BLaER1 treated with 17β-estradiol and CSF1 and Interleukin-3, amounts not matched to agents 10 nM and 100 nM (cell line): ENCODE measurements around the gene ZNF804A.

ENCODE experiments used
- H3K27ac ChIP-seq, 11 experiments: shearing (Covaris generic); formaldehyde crosslinking; 2 replicates each; pipeline ENCODE4 v1.8.1; 2022
- H3K27me3 ChIP-seq, 11 experiments: shearing (Covaris generic); formaldehyde crosslinking; 2 replicates each; pipeline ENCODE4 v1.8.1; 2022
- H3K36me3 ChIP-seq, 11 experiments: shearing (Covaris generic); formaldehyde crosslinking; 2 replicates each; pipeline ENCODE4 v1.8.1; 2022
- H3K4me1 ChIP-seq, 10 experiments: shearing (Covaris generic); formaldehyde crosslinking; 2 replicates each; pipeline ENCODE4 v1.8.1; 2022
- H3K4me2 ChIP-seq, 11 experiments: shearing (Covaris generic); formaldehyde crosslinking; 2 replicates each; pipeline ENCODE4 v1.8.1; 2022
- H3K4me3 ChIP-seq, 10 experiments: shearing (Covaris generic); formaldehyde crosslinking; 2 replicates each; pipeline ENCODE4 v1.8.1; 2022
- H3K9ac ChIP-seq, 11 experiments: shearing (Covaris generic); formaldehyde crosslinking; 2 replicates each; pipeline ENCODE4 v1.8.1; 2022
- H3K9me3 ChIP-seq, 11 experiments: shearing (Covaris generic); formaldehyde crosslinking; replicated peaks in 1 of 11; 2 replicates each; pipeline ENCODE4 v1.8.1; 2022
- H4K20me1 ChIP-seq, 11 experiments: shearing (Covaris generic); formaldehyde crosslinking; 2 replicates each; pipeline ENCODE4 v1.8.1; 2022
- Cebpa-rat ChIP-seq, 11 experiments: shearing (Covaris generic); IDR thresholded peaks; 2 replicates each; pipeline ENCODE4 v1.8.1; 2022

ZNF804A gene

DNA sequence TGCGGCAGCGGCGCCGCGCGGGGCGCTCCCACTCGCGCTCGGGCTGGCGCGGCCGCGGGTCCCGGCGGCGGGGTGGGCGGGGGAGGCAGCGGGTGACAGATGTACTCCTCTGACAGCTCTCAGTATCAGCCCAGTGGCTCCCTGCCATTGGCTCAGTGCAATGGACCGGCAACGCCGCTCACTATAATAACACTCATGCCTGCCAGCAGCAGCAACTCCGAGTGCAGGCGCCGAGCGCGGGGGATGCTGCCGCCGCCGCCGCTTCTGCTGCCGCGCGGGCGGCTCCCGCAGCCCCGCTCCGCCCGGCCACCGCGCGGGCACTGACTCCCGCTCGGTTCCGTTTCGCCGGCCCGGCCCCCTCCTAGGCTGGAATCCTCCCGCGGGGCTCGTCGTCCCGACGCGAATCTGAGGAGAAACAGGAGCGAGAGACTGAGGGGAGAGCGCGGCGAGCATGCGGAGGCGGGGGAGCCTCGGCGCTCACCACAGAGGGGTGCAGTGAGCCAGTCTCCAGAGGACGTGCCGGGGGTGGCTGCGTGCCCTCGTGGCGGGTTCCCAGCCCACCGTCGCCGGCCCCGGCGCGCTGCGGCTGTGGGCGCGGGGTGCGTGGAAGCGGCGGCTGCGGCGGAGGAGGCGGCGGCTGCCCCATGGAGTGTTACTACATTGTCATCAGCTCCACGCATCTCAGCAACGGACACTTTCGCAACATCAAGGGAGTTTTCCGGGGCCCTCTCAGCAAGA is at the start of gene ZNF804A:
TSS of gene ZNF804A (plus strand) at position 214 of the 738 bp plus-strand sequence. CDS start at position 645, 431 bp downstream.
- Histone ChIP-seq H4K20me1 (no peaks in the 10 kb centered on the region), H3K9ac (peak within 1 kb of the TSS in 6 of 11 experiments; percentile 13 to 67 (median 38); a peak in 3 of 22 replicates), H3K36me3 (no peaks in the 10 kb centered on the region), H3K27me3 (no peaks in the 10 kb centered on the region), H3K9me3 (peaks cover 9 to 24% (median 21%) of the 10 kb centered on the region in 11 experiments), H3K4me1 (peaks cover 0 to 27% (median 9%) of the 10 kb centered on the region in 10 experiments; a peak in 10 of 20 replicates), H3K4me2 (peak within 1 kb of the TSS in 5 of 11 experiments; percentile 43 to 63 (median 56); a peak in 9 of 22 replicates), H3K27ac (peak within 1 kb of the TSS in 8 of 11 experiments; percentile 65 to 82 (median 78); a peak in 17 of 22 replicates), H3K4me3 (0 out of 20 replicates have a peak within 1 kb of the TSS, but pooled peaks of 1 of the 10 experiments have one; percentile 15)
- no peak for TF ChIP-seq Cebpa-rat (IDR thresholded peaks at IDR 0.05)

DNA sequence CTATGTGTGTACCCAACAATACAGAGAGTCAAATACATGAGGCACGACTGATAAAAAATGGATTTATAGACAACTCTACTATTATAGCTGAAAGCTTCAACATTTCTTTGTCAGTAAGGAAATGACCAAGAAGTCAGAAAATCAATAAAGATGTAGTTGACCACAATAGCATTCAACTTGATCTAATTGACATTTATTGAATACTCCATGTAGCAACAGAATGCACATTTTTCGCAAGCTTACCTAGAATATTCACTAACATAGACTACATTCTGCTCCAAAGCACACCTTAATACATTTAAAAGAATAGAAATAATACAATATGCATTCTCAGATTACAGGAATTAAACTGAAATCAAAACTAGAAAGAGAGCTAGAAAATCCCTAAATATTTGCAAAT is 49.2 kb upstream of the ZNF804A start:
- Histone ChIP-seq H3K36me3 (no peaks in the 10 kb centered on the region), H3K9ac (no peak overlapping the region)
- no peak for TF ChIP-seq Cebpa-rat (IDR thresholded peaks at IDR 0.05)

DNA sequence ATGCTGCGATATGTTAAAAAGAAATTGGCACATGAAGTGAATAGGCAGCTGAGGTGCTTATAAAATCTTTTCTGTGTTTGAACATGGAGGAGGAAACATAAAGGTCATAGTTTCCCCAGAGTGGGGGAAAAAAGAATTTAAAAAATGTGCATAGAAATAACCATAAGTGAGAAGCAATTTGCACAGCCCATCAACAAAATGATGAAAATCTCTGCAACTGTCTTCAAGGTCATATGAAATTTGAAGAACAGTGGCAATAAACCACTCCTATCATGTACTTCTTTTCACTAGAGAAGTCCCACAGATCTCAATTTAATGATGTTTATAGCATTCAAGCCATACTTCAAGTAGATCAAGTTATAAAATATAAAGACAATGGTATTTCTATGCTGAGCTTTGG is 46.7 kb upstream of the ZNF804A start:
- H3K36me3 ChIP-seq, result no peaks in the 10 kb centered on the region
- H3K9ac ChIP-seq, result no peak overlapping the region
- H3K4me2 ChIP-seq, result no peak overlapping the region
- no peak overlapping the region for H3K4me3 ChIP-seq
- no peaks in the 10 kb centered on the region for H3K9me3 ChIP-seq
- no peak overlapping the region for H3K27ac ChIP-seq
- H3K27me3 ChIP-seq, result no peaks in the 10 kb centered on the region
- H4K20me1 ChIP-seq, result no peaks in the 10 kb centered on the region
- TF ChIP-seq Cebpa-rat (IDR thresholded peaks at IDR 0.05), result no peak
- no peaks in the 10 kb centered on the region for H3K4me1 ChIP-seq

More for the DNA sequence above, 49.2 kb upstream of the ZNF804A start:
- Histone ChIP-seq H3K27me3 (no peaks in the 10 kb centered on the region), H3K4me2 (no peak overlapping the region), H3K4me1 (no peaks in the 10 kb centered on the region), H3K27ac (no peak overlapping the region), H3K4me3 (no peak overlapping the region), H3K9me3 (no peaks in the 10 kb centered on the region), H4K20me1 (no peaks in the 10 kb centered on the region)

DNA sequence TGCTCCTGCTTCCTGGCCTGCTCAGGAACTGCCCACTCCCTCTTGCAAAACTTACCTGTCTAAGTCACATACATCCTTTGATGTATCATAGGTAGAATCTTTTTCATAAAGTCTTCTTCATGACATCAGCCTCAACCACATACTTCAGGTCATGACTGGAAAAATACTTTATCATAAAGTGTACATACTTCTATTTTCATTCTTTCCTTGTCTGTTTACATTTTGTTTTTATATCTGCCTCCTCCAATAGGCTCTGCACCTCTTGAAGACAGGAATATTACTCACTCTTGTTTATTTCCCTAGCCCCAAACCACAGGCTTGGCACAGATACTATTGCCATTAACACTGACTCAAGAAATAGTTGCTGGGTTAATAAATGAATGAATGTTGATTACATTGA is 43.6 kb upstream of the ZNF804A start:
- H3K9me3 ChIP-seq, result no peaks in the 10 kb centered on the region
- H3K36me3 ChIP-seq, result no peaks in the 10 kb centered on the region
- no peak overlapping the region for H3K4me3 ChIP-seq
- no peak overlapping the region for H3K27ac ChIP-seq
- H3K27me3 ChIP-seq, result no peaks in the 10 kb centered on the region
- H4K20me1 ChIP-seq, result no peaks in the 10 kb centered on the region
- H3K9ac ChIP-seq, result no peak overlapping the region
- H3K4me2 ChIP-seq, result no peak overlapping the region
- no peak for TF ChIP-seq Cebpa-rat (IDR thresholded peaks at IDR 0.05)
- H3K4me1 ChIP-seq, result no peaks in the 10 kb centered on the region

DNA sequence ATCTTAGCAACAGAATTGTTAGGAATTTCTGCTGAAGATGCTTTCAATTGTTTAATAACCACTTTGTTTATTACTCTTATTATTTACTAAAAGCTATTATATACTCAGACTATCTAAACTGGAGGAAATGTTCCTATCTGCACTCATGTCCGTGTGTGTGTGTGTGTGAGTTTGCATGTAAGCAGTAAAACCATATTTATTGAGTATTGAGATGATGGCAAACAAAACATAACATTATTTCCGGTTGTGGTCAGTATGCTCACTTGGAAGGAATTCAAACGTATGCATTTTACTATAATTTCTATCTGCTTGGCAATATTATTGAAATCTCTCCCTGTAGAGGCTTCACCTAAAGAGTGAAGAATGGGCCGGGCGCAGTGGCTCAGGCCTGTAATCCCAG is 43.0 kb upstream of the ZNF804A start:
- no peak overlapping the region for H3K27ac ChIP-seq
- no peaks in the 10 kb centered on the region for H3K4me1 ChIP-seq
- H3K4me3 ChIP-seq, result no peak overlapping the region
- no peak for TF ChIP-seq Cebpa-rat (IDR thresholded peaks at IDR 0.05)
- no peaks in the 10 kb centered on the region for H3K36me3 ChIP-seq
- no peaks in the 10 kb centered on the region for H4K20me1 ChIP-seq
- H3K9me3 ChIP-seq, result peaks cover 0 to under 1% (median 0%) of the 10 kb centered on the region in 11 experiments; a peak in 1 of 22 replicates
- H3K9ac ChIP-seq, result no peak overlapping the region
- no peaks in the 10 kb centered on the region for H3K27me3 ChIP-seq
- H3K4me2 ChIP-seq, result no peak overlapping the region

DNA sequence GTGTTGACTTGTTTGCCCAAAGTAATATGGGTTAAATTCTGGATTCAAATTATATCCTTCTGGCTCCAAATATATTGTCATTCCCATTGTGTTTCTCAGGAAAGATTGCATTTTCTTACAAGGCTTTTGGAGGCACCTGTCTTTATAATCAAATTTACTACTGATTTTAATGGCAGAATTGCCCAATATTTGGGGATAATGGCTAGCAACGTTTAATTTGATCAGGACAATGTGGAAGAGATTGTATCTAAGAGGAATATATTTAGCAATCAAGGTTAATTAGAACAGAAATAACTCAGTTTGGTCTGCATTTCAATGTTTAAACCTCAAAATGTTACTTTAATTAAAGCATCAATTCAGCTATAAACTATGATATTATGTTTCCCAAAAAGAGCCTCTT is 41.7 kb upstream of the ZNF804A start:
- Histone ChIP-seq H3K4me1 (peaks cover 0 to 2% (median 0%) of the 10 kb centered on the region in 10 experiments; a peak in 4 of 20 replicates), H3K27me3 (no peaks in the 10 kb centered on the region), H3K9ac (no peak overlapping the region), H4K20me1 (no peaks in the 10 kb centered on the region), H3K4me3 (no peak overlapping the region), H3K9me3 (peaks cover 0 to 6% (median 0%) of the 10 kb centered on the region in 11 experiments; a peak in 1 of 22 replicates), H3K27ac (no peak overlapping the region), H3K36me3 (no peaks in the 10 kb centered on the region), H3K4me2 (no peak overlapping the region)
- no peak for TF ChIP-seq Cebpa-rat (IDR thresholded peaks at IDR 0.05)

DNA sequence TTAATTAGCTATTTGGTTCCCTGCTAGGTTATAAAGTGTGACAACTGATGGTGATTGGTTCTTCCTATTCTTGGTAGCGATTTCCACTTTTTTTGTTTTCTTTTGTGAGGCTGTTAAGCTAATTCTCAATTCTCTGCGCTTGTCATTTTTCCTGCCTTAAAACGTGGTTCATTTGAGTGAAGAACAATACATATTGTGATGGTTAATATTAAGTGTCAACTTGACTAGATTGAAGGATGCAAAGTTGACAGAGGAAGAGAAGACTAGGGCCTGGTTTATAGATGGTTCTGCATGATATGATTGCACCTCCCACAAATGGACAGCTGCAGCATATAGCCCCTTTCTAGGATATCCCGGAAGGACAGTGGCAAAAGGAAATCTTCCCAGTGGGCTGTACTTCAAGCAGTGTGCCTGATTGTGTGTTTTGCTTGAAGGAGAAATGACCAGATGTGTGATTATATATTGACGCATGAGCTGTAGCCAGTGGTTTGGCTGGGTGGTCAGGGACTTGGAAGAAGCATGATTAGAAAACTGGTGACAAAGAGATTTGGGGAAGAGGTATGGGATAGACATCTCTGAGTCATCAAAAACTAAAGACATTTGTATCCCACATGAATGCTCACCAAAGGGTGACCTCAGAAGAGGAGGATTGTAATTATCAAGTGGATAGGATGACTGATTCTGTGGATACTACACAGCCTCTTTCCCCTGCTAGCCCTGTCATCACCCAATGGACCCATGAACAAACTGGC is 39.4 kb upstream of the ZNF804A start:
- Histone ChIP-seq H3K4me3 (no peak overlapping the region), H3K27me3 (no peaks in the 10 kb centered on the region), H3K4me2 (no peak overlapping the region), H3K4me1 (peaks cover 0 to 18% (median 0%) of the 10 kb centered on the region in 10 experiments; a peak in 8 of 20 replicates), H3K9me3 (peaks cover 0 to 6% (median 0%) of the 10 kb centered on the region in 11 experiments; a peak in 1 of 22 replicates), H4K20me1 (no peaks in the 10 kb centered on the region), H3K27ac (no peak overlapping the region), H3K9ac (no peak overlapping the region), H3K36me3 (no peaks in the 10 kb centered on the region)
- no peak for TF ChIP-seq Cebpa-rat (IDR thresholded peaks at IDR 0.05)

DNA sequence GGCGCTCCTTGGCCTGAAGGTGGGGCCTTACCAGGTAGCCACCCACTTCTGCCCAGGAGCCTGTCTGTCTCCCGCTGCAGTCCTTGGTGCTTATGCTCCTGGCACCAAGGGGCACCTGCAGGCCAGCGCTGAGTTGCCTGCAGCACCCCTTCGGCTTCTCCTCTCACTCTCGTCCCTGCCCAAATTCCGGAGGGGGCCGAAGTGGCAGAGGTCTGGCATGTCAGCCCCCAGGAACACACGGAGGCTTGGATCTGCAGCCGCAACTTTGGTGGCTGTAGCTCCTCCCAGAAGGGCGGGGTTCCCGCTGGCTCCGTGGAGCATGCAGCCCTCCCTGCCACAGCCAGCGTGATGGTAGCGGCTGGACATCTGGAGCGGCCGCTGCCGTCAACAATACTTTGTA is 37.7 kb upstream of the ZNF804A start:
- no peak for TF ChIP-seq Cebpa-rat (IDR thresholded peaks at IDR 0.05)
- H3K36me3 ChIP-seq, result no peaks in the 10 kb centered on the region
- no peak overlapping the region for H3K27ac ChIP-seq
- no peaks in the 10 kb centered on the region for H3K27me3 ChIP-seq
- no peak overlapping the region for H3K4me2 ChIP-seq
- H3K9me3 ChIP-seq, result peaks cover 0 to 6% (median 0%) of the 10 kb centered on the region in 11 experiments; a peak in 1 of 22 replicates
- no peaks in the 10 kb centered on the region for H4K20me1 ChIP-seq
- peaks cover 0 to 18% (median 0%) of the 10 kb centered on the region in 10 experiments; a peak in 8 of 20 replicates for H3K4me1 ChIP-seq
- no peak overlapping the region for H3K4me3 ChIP-seq
- no peak overlapping the region for H3K9ac ChIP-seq

DNA sequence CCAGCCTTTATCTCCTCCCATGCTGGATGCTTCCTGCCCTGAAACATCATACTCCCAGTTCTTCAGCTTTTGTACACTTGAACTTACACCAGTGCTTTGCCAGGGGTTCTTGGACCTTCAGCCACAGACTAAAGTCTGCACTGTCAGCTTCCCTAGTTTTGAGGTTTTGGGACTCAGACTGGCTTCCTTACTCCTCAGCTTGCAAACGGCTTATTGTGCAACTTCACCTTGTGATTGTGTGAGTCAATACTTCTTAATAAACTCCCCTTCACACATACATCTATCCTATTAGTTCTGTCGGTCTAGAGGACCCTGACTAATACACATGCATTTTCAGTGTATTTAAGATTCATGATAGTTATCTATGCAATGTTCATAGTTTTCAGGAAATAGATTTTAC is 35.8 kb upstream of the ZNF804A start:
- Histone ChIP-seq H3K4me3 (no peak overlapping the region), H4K20me1 (no peaks in the 10 kb centered on the region), H3K4me1 (peaks cover 0 to 18% (median 0%) of the 10 kb centered on the region in 10 experiments; a peak in 8 of 20 replicates), H3K9ac (no peak overlapping the region), H3K27me3 (no peaks in the 10 kb centered on the region), H3K9me3 (peaks cover 0 to 6% (median 0%) of the 10 kb centered on the region in 11 experiments; a peak in 1 of 22 replicates), H3K4me2 (peak overlapping the region in 4 of 11 experiments; percentile 36 to 74 (median 60); a peak in 8 of 22 replicates), H3K27ac (no peak overlapping the region), H3K36me3 (no peaks in the 10 kb centered on the region)
- peak in 3 of 11 experiments; percentile 24 to 72 (median 36); a peak in 2 of 22 replicates for TF ChIP-seq Cebpa-rat (IDR thresholded peaks at IDR 0.05)
